ENCODE results near the gene RAD50. TPM values are rescaled to one million over a fixed set of nuclear protein-coding genes. Genes with fewer than 3 reads are reported as not detected.
A peak's percentile ranks its signal among the peaks of the same experiment; 100 is the strongest.
"Not testable (repeated sequence)": the region's sequence is repeated elsewhere in the genome, so short reads cannot be mapped to it uniquely, and the experiment has no call there.

The RAD50 gene
- total RNA-seq (10 to 100 TPM; 11.3 to 21.1 (median 17.1) TPM), polyA plus RNA-seq (1 to 10 TPM; 5.9 to 7.8 TPM)

GRCh38 chr5:132556763-132557477 is at the start of gene RAD50:
Gene RAD50 (plus strand): TSS chr5:132556977. CDS start chr5:132557325, 348 bp downstream.
- peak; percentile 91 to 97 (median 94) for DNase-seq
- WGBS, 2 donors = 0 to 1% methylated on average over 53 of the region's 53 CpGs
- H3K27ac ChIP-seq = peak within 1 kb of the TSS; percentile 64 to 82 (median 76)
- ATAC-seq = peak; percentile 98 to 100 (median 99)
- FAIRE-seq = no peak
- TF ChIP-seq, protein P1, sequence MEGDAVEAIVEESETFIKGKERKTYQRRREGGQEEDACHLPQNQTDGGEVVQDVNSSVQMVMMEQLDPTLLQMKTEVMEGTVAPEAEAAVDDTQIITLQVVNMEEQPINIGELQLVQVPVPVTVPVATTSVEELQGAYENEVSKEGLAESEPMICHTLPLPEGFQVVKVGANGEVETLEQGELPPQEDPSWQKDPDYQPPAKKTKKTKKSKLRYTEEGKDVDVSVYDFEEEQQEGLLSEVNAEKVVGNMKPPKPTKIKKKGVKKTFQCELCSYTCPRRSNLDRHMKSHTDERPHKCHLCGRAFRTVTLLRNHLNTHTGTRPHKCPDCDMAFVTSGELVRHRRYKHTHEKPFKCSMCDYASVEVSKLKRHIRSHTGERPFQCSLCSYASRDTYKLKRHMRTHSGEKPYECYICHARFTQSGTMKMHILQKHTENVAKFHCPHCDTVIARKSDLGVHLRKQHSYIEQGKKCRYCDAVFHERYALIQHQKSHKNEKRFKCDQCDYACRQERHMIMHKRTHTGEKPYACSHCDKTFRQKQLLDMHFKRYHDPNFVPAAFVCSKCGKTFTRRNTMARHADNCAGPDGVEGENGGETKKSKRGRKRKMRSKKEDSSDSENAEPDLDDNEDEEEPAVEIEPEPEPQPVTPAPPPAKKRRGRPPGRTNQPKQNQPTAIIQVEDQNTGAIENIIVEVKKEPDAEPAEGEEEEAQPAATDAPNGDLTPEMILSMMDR (IDR thresholded peaks at IDR 0.05) = no peak
- H3K36me3 ChIP-seq = no peaks in the 10 kb centered on the region
- no peaks in the 10 kb centered on the region for H3K9me3 ChIP-seq
- H3K4me3 ChIP-seq = peak within 1 kb of the TSS; percentile 44 to 88 (median 74)
- intact Hi-C loops (cut with DNase I) = no loop called here
- peaks cover 0 to 15% (median 0%) of the 10 kb centered on the region in 3 donors for H3K4me1 ChIP-seq
- H3K27me3 ChIP-seq = no peaks in the 10 kb centered on the region

DNA sequence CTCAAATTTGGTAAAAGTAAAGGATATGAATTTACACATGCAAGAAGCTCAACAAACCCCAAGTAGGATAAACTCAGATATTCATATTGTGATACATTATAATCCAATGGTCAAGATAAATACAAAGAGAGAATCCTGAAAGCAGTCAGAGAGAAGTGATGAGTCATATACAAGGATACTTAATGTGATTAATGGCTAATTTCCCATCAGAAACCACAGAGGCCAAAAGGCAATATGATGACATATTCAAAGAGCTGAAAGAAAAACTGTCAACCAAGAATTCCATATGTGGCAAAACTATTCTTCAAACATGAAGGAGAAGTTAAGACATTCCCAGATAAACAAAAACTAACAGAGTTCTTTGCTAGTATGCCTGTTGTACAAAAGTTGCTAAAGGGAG is 46.7 kb upstream of the RAD50 start:
- Histone ChIP-seq H3K4me3 (no peak overlapping the region), H3K27me3 (no peaks in the 10 kb centered on the region), H3K4me1 (no peaks in the 10 kb centered on the region), H3K9me3 (peaks cover 0 to 4% (median 0%) of the 10 kb centered on the region in 4 donors), H3K36me3 (no peaks in the 10 kb centered on the region), H3K27ac (no peak overlapping the region)
- FAIRE-seq (no peak), DNase-seq (no peak), ATAC-seq (no peak)
- intact Hi-C loops (cut with DNase I) = no loop called here
- TF ChIP-seq, protein P1 (IDR thresholded peaks at IDR 0.05) = no peak

- H3K9me3 ChIP-seq; FAIRE-seq; H3K36me3 ChIP-seq; H3K27me3 ChIP-seq; H3K4me1 ChIP-seq; ATAC-seq; H3K27ac ChIP-seq; DNase-seq; H3K4me3 ChIP-seq; intact Hi-C loops (cut with DNase I): not testable (repeated sequence)
- WGBS, 2 donors = 88 to 90% methylated on average over 8 to 22 of the region's 25 CpGs
Measured at GRCh38 chr5:132513618-132514336, 43.0 kb upstream of the RAD50 start.

- H3K27me3 ChIP-seq, H3K4me3 ChIP-seq, FAIRE-seq, H3K4me1 ChIP-seq, ATAC-seq, DNase-seq, H3K9me3 ChIP-seq, H3K27ac ChIP-seq, H3K36me3 ChIP-seq: not testable (repeated sequence)
- 90 to 100% methylated on average over 1 of the region's 1 CpG for WGBS, 2 donors
- intact Hi-C loops (cut with DNase I) = loop anchor here in 1 of 3 donors (10.0 kb wide), 1 partner anchor 303 kb away; no protein-coding TSS in a partner anchor
Measured at GRCh38 chr5:132522067-132522466, 34.7 kb upstream of the RAD50 start.

GRCh38 chr5:132524877-132525276 is 31.9 kb upstream of the RAD50 start:
- not testable (repeated sequence) for H3K4me1 ChIP-seq, DNase-seq, H3K36me3 ChIP-seq, H3K27me3 ChIP-seq, H3K9me3 ChIP-seq, H3K27ac ChIP-seq, ATAC-seq, H3K4me3 ChIP-seq, FAIRE-seq
- intact Hi-C loops (cut with DNase I) = loop anchor here in 1 of 3 donors (10.0 kb wide), 1 partner anchor 300 kb away; no protein-coding TSS in a partner anchor
- 83 to 87% methylated on average over 5 of the region's 5 CpGs for WGBS, 2 donors

DNA sequence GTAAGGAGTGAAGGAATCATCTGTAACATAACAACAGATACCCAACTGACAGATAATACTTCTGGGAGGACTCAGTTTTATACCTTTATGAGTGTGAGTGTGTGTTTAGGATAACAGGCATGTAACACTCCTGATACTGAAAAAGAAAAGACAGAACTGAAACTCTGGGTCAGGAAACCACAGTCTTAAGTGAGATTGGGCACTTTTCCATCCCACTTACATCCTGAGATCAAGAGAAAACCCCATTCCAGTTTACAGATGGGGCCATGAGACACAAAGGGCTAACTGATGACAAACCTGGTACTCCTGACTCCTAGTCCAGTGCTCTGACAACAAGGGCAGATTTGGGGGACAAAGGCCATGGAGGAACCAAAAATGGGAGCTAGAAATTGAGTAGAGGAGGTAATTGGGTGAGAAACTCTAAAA is 31.5 kb upstream of the RAD50 start:
- Histone ChIP-seq H3K9me3 (no peaks in the 10 kb centered on the region), H3K4me1 (no peaks in the 10 kb centered on the region), H3K27me3 (no peaks in the 10 kb centered on the region), H3K27ac (no peak overlapping the region), H3K4me3 (no peak overlapping the region), H3K36me3 (no peaks in the 10 kb centered on the region)
- ATAC-seq (no peak), FAIRE-seq (no peak), DNase-seq (no peak)
- intact Hi-C loops (cut with DNase I) = loop anchor here in 1 of 3 donors (10.0 kb wide), 1 partner anchor 299 kb away; no protein-coding TSS in a partner anchor
- TF ChIP-seq, protein P1 (IDR thresholded peaks at IDR 0.05) = no peak
